ENCODE data around the gene PPP6R2. TPM values are rescaled to one million over a fixed set of nuclear protein-coding genes. Genes with fewer than 3 reads are reported as not detected.
A peak's percentile ranks its signal among the peaks of the same experiment; 100 is the strongest.

The PPP6R2 gene
- polyA plus RNA-seq (84.6 and 85.4 TPM in 2 replicates), polyA minus RNA-seq (77.0 and 86.7 TPM in 2 replicates)

GRCh38 chr22:50342651-50343540 lies at the start of gene PPP6R2:
TSS of gene PPP6R2 (plus strand) at chr22:50343327. CDS start at chr22:50393909, 50,582 bp downstream.
- H3K9me2 ChIP-seq (ENCODE audit: insufficient read depth, low read length), result no peaks in the 10 kb centered on the region
- peak within 1 kb of the TSS; percentile 83 for H3K9ac ChIP-seq (ENCODE audit: low read length)
- TF ChIP-seq REST (IDR thresholded peaks at IDR 0.05; ENCODE audit: borderline replicate concordance), result no peak
- peak; percentile 63 for TF ChIP-seq MXI1 (conservative IDR thresholded peaks at IDR 0.05; ENCODE audit: poor library complexity, severe bottlenecking)
- no peak for TF ChIP-seq SMC3 (conservative IDR thresholded peaks at IDR 0.05; ENCODE audit: poor library complexity)
- TF ChIP-seq RAD21 (conservative IDR thresholded peaks at IDR 0.05), result no peak
- TF ChIP-seq CTCF (IDR thresholded peaks at IDR 0.05; ENCODE audit: poor library complexity, severe bottlenecking), result no peak
- TF ChIP-seq EP300 (conservative IDR thresholded peaks at IDR 0.05; ENCODE audit: poor library complexity, severe bottlenecking), result no peak
- no peak for TF ChIP-seq TAF1 (IDR thresholded peaks at IDR 0.05; ENCODE audit: low read depth)
- no peak for TF ChIP-seq EZH2 (IDR thresholded peaks at IDR 0.05; ENCODE audit: borderline replicate concordance, insufficient read depth, low read length, poor library complexity, severe bottlenecking)
- TF ChIP-seq POLR2AphosphoS5 (IDR thresholded peaks at IDR 0.05), result peak; percentile 82
- H3K4me2 ChIP-seq (ENCODE audit: low read length), result peak within 1 kb of the TSS; percentile 57
- H3K27ac ChIP-seq (ENCODE audit: low read length), result peak within 1 kb of the TSS; percentile 20
- peak within 1 kb of the TSS; percentile 86 for H3K4me3 ChIP-seq (ENCODE audit: low read length)
- peaks cover 9% of the 10 kb centered on the region for H3K79me2 ChIP-seq (replicated peaks; ENCODE audit: insufficient read depth, low read length)
- no peaks in the 10 kb centered on the region for H3K27me3 ChIP-seq (ENCODE audit: insufficient read depth, low read depth, low read length)
- peak within 1 kb of the TSS; percentile 7 for H2AFZ ChIP-seq (ENCODE audit: low read depth, low read length)
- H4K20me1 ChIP-seq (ENCODE audit: insufficient read depth), result no peaks in the 10 kb centered on the region
- no peaks in the 10 kb centered on the region for H3K9me3 ChIP-seq (ENCODE audit: low read length)
- H3F3A ChIP-seq (ENCODE audit: insufficient read depth, low read length, poor library complexity, severe bottlenecking), result no peaks in the 10 kb centered on the region
- H3K36me3 ChIP-seq (ENCODE audit: insufficient read depth, low read length), result no peaks in the 10 kb centered on the region

- H3K9me3 ChIP-seq (ENCODE audit: low read length), result no peaks in the 10 kb centered on the region
- H3K4me3 ChIP-seq (ENCODE audit: low read length), result no peak overlapping the region
- H3K79me2 ChIP-seq (replicated peaks; ENCODE audit: insufficient read depth, low read length), result peaks cover 32% of the 10 kb centered on the region
- no peak overlapping the region for H3K4me2 ChIP-seq (ENCODE audit: low read length)
- no peak overlapping the region for H2AFZ ChIP-seq (ENCODE audit: low read depth, low read length)
- H3K27me3 ChIP-seq (ENCODE audit: insufficient read depth, low read depth, low read length), result no peaks in the 10 kb centered on the region
- H3K27ac ChIP-seq (ENCODE audit: low read length), result no peak overlapping the region
- H3K9ac ChIP-seq (ENCODE audit: low read length), result no peak overlapping the region
- TF ChIP-seq MXI1 (conservative IDR thresholded peaks at IDR 0.05; ENCODE audit: poor library complexity, severe bottlenecking), result no peak
- no peak for TF ChIP-seq SMC3 (conservative IDR thresholded peaks at IDR 0.05; ENCODE audit: poor library complexity)
- TF ChIP-seq EZH2 (IDR thresholded peaks at IDR 0.05; ENCODE audit: borderline replicate concordance, insufficient read depth, low read length, poor library complexity, severe bottlenecking), result no peak
- H3K36me3 ChIP-seq (ENCODE audit: insufficient read depth, low read length), result no peaks in the 10 kb centered on the region
- no peaks in the 10 kb centered on the region for H3F3A ChIP-seq (ENCODE audit: insufficient read depth, low read length, poor library complexity, severe bottlenecking)
- peaks cover 12% of the 10 kb centered on the region for H4K20me1 ChIP-seq (ENCODE audit: insufficient read depth)
- no peaks in the 10 kb centered on the region for H3K9me2 ChIP-seq (ENCODE audit: insufficient read depth, low read length)
Measured at GRCh38 chr22:50293441-50294318, 49.4 kb upstream of the PPP6R2 start.

All from neural cell (in vitro differentiated cells).